HG02623 (cell line): ENCODE results near the gene IFNE.
"Not testable (repeated sequence)": the region's sequence is repeated elsewhere in the genome, so short reads cannot be mapped to it uniquely, and the experiment has no call there.

Experiments
- ATAC-seq: cut with Tn5 transposase; IDR thresholded peaks from one replicate; pipeline ENCODE4 v1.9.1; 2021; ENCODE audit warnings: moderate library complexity; ENCODE audit not compliant: unreplicated experiment

IFNE gene

DNA sequence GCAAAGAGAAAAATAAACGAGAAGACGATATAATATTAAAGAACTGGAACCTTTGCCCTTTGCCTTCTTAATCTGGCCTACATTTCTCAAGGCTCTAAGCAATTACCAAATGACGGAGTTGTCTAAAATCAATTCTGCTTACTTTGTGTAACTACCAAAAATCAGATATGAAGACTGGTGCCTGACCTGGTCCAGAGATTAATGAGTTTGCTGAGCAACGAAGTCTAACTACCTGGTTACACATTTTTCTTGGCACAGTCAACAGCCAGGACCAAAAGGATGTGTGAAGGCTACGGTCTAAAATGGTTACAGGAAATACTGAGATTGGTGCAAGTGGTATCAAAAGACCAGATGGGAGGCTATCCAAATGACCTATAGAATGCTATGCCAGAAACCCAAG lies 17.8 kb upstream of the IFNE start:
- ATAC-seq = no peak

DNA sequence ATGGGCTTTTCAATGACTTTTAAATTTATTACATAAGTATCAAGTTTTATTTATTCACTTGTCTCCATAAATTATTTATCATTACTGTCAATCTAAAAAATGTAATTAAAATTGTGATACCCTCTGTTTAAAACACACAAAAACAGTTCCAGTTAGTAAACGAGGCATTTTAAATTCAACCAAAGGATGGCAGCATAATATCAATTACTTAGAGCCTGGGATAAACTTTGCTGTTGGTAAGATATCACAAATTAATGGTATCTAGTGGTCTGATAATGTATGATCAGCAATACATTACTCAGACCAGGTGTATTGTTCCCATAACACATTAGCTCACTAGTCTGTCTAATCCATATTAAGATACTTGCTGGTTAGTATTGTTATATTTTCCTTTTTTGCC lies 9.6 kb upstream of the IFNE start:
- ATAC-seq = no peak

DNA sequence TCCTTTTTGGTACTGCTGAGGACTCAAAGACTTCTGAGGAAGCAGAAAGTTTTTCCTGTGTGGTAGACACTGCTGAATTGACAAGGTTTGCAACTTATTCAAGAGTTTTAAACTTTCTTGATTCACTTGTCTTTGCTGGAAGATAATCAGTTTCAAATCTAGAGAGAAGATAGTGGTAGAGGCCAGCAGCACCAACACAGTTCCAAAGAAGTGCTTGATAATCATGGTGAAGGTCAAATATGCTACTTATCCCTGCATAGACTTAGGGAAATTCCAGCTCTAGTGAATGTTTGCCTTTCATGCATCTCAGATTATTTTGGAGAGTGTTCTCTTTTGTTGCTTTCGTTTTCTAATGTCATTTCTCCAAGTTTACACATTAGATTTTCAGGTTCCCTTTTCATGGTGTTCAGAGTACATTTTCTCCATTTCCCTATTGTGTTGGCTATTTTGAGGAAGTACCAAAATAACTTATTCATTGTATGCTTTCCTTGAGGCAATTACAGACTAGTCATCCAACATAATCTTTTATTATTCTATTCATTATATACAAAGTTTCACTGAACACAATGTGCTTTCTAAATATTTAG lies 550 bp downstream of the IFNE start:
- ATAC-seq = no peak

DNA sequence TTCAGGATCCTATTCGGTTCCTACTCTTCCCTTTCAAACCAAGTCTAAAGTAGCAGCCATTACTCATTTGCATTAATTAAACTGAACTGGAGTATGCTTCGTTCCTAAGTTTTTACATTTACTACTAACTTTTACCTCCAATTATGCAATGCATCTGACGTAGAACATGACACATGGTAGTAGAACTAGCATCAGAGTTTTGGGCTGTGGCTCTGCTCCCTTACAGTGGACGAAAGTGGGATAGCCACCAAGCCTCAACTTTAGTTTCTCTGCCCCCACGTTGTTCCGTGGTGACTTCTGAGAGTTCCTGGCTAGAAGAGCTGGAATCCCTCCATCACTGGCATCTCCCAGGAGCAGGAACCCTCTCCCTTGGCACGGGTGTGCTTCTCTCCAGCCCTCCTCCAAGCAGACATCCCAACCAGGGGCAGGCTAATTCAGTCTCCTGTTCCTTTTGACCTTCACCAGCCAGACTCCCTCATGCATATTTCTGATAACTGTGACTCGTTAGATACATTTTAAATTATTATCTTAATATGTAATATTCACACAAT lies 2.9 kb downstream of the IFNE start:
- ATAC-seq = no peak

DNA sequence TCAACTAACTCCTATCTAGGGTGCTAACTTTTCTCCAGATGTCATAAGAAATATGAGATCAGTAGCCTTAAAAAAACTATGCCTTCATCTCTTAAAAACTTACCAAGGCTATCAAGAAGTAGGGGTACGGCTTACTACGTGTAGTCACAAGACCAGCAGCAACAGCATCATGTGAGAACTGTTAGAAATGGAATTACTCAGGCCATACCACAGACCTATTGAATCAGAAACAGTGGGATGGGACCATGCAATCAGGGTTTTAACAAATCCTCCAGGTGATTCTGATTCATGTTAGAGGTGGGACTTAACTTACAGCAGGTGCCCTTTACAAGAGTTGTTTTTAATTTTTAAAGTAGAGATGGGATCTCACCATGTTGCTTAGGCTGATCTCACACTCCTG lies 4.6 kb downstream of the IFNE start:
- no peak for ATAC-seq

DNA sequence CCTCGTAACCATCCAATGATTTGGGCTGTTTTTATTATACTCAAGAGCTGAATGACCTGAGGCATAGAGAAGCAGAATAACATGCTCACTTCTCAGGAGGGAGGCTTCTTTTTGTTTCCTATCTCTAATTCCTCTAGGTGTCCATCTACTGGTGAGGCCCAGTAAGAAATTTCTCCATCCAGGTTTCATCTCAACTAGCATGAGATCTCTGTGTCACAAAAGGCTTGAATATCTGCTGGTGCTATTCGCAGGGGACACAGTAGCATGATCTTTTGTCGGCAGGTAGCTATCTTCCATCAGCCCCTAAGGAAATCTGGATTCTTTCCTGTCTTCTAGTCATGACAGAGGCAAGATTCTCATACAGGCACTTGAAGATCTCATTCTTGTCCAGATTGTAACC lies 8.9 kb downstream of the IFNE start:
- ATAC-seq = no peak

DNA sequence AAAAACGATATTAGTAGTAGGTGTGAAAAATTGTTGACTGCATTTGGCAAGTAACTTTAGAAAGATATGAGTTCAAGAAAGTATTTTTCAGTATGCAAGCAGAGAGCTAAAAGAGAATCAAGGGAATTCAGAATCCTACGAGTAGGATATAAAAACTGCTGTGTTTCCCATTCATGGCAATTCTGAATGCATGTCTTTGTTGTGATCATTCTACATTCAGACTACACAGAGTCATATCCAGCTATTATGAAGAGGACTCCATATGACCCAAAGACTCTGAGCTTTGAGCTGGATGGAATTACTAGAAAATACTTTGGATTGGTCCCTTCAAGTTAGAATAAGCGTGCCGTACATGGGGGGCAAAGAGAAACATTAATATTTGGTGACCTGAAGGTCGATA lies 12.0 kb downstream of the IFNE start:
- ATAC-seq = no peak

DNA sequence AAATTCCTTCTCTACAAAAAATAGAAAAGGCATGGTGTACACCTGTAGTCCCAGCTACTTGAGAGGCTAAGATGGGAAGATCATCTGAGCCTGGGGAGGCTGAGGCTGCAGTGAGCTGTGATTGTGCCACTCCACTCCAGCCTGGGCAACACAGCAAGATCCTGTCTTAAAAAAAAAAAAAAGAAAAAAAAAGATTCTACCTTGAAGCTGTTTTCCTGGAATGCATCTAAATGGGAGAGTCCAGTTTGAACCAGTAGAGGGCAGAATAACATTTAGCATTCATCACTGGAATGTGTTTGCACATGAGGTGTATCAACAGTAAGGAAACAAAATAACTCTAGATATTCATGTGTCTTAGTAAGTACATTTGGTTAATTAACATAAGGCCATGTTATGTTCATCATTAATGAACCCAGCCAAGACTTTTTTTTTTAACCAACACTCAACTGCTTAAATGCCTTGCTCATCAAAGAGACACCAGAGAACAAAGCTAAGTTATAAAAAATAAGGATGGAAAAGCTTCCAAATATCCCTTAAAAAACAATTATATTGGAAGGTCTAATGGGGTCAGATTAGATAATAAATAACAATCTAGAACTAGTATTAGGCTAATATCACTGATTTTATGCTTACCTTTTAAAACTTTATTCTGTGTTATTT lies 16.1 kb downstream of the IFNE start:
- peak; percentile 73 for ATAC-seq

DNA sequence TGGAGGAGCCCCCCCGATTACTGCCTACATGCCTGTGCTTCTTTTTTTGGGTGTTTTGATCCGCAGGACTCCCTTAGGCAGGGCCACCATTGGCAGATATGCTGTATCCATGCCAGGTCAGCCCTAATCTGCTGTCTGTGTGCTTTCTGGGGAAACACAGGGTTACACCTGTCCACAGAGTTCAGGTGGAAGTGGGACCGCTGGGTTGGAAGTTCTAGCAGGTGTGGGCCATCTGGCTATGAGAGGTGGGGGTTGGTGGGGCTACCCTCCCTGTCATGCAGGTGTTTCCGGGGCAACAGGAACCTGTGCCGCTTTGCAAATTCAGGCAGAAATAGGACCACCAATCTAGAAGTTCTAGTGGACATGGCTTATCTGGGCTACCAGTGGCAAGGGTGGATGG lies 17.0 kb downstream of the IFNE start:
- no peak for ATAC-seq

DNA sequence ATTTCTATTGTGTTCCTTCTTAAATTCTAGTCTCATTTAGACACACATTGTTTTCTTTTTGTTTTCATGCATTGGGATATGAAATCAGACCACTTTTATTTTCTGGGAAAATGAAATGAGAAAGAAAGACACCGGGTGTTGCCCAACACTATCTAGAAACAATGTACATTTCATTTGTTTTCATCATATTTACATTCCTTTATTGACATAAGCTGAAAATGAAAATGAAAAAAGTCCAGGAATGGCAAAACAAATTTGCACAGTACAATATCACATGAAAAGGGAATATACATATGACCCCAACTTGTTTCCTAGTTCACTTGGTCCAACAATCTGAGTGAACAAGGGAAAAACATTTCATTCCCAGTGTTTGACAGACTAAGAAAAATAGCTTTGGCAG lies 20.7 kb downstream of the IFNE start:
- ATAC-seq = no peak

DNA sequence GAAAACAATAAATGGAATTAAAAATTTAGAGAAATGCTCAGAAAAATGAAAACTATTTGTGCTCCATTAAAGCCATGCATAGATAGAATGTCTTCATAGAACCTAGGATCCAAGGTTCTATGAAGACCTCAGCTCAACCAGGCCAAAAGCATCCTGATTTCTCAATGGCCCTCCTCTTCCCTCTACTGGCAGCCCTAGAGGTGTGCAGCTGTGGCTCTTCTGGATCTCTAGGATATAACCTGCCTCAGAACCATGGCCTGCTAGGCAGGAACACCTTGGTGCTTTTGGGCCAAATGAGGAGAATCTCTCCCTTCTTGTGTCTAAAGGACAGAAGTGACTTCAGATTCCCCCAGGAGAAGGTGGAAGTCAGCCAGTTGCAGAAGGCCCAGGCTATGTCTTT lies 26.8 kb downstream of the IFNE start:
- ATAC-seq = peak; percentile 93

DNA sequence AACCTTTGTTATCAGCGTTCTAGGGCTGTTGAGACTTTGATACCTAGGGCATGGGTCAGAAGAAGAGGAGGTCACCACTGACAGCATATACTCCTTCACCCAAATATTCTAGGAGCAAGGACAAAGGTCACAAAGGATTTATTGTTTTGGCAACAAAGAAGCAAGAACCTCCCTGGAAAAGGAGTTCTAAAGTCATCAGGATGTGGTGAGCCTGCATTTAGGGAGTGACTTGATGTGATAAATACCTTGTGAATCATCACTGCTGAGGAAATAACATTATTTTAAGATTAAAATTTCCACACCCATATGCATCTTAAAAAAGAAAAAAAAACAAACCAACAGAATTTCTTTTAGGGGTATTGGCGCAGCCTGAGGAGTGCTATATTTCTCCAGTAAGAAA lies 28.0 kb downstream of the IFNE start:
- ATAC-seq = no peak

DNA sequence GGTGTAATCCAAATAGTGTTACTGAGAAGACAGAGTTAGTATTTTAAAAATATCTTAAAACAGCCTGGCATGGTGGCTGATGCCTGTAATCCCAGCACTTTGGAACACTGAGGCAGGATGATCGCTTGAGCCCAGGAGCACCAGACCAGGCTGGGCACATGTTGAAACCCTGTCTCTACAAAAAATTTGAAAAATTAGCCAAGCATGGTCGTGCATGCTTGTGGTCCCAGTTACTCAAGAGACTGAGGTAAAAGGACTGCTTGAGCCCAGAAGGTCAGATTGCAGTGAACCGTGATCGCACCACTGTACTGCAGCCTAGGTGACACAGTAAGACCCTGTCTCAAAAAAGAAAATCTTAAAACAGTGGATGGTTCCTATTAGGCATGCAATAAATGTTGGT lies 29.4 kb downstream of the IFNE start:
- no peak for ATAC-seq

DNA sequence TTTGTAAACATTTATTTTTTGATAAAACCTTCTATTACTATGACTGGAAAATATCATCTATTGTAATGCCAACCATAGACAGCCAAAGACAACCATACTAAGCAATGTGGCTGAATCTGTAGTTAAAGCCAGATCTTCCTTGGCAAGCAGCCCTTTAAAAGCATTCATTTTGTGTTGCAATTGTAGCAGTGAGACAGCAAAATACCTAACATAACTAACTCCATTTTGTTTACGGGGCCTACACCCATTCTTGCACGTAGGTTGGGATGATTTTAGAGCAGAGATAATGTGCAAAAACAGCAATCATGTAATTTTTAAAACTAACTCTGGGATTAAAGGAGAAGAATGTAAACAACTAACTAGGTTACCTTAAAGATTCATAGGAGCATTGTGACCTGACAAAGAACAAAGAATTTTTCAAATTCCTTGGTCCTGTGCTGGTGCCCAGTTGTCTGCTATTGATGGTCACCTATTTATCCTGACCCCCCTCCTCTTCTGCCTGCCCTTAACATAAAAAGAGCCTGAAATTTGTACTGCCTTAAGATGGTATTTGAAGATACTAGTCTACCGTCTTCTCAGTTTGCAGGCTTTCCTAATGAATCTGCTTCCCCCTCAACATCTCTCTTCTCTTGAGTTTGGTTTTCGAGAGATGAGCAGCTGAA lies 31.2 kb downstream of the IFNE start:
- ATAC-seq = no peak

DNA sequence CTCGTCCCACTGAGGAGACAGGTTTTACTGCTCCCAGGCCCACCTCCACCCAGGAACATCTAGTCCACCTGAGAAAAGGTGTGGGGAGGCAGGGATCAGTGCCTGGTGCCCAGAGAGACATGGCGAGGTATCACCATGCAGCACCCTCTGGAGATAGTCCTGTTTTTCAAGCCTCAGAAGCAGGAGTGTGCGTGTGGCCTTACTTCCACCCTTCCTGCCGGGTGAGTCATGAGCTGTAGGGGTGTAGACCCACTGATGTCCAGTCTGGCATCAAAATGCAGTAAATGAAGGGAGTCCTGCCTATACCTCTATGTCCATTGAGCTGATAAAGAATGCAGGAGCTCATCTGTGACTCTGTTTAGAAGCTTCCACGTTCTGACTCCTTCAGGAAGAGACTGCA lies 32.8 kb downstream of the IFNE start:
- not testable (repeated sequence) for ATAC-seq

DNA sequence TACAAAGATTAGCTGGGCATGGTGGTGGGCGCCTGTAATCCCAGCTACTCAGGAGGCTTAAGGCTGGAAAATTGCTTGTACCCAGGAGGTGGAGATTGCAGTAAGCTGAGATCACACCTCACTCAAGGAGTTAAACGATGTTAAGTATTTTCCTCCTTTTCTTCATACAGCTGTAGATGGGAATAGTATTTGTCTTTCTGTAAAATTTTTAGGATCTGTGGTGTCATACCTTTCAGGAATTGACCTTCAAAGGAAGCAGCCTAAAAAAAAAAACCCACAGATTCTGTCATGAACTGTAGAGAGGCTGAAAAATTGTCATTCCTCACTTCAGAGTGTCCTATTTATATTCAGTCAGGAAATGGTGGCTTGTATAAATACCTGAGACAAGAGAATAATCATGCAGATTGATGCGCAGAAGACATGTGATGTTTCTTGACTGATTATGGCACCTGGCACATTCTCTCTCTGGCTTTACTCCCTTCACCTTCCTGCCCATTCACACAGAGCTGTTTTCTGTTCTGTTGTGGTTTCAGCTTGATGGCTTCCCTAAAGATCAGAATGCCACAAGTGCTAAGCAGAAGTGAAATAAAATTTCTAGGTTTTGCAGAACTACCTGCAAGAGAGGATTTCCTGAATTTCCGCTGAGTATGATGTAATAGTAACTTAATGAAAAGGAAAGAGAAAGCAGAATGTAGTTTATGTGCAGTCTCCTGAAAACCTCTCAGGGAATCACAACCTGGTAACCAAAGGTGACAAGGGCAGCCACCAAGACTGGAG lies 38.1 kb downstream of the IFNE start:
- peak; percentile 89 for ATAC-seq

DNA sequence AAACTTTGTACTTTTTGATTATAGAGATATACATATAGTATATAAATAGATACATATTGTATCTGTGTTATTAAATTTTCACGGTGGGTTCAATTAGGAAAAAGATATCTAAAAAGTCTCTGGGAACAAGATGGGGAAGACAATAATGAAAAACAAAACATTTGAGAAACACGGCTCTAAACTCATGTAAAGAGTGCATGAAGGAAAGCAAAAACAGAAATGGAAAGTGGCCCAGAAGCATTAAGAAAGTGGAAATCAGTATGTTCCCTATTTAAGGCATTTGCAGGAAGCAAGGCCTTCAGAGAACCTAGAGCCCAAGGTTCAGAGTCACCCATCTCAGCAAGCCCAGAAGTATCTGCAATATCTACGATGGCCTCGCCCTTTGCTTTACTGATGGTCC lies 42.0 kb downstream of the IFNE start, which contains the start of gene IFNA1:
IFNA1 (plus strand) TSS at position 301 of the 400 bp plus-strand sequence; CDS start at position 370, 69 bp downstream.
- ATAC-seq = no peak

DNA sequence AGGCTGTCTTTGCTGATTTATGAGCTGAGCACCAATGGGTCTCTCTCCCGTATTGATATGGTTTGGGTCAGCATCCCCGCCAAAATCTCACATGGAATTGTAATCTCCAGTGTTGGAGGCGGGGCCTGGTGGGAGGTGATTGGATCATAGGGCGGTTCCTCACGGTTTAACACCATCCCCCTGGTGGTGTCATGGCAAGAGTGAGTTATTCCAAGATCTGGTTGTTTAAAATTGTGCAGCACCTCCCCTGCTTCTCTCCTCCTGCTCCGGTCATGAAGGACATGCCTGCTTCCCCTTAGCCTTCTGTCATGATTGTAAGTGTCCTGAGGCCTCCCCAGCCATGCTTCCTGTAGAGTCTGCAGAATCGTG lies 47.1 kb downstream of the IFNE start:
- not testable (repeated sequence) for ATAC-seq

DNA sequence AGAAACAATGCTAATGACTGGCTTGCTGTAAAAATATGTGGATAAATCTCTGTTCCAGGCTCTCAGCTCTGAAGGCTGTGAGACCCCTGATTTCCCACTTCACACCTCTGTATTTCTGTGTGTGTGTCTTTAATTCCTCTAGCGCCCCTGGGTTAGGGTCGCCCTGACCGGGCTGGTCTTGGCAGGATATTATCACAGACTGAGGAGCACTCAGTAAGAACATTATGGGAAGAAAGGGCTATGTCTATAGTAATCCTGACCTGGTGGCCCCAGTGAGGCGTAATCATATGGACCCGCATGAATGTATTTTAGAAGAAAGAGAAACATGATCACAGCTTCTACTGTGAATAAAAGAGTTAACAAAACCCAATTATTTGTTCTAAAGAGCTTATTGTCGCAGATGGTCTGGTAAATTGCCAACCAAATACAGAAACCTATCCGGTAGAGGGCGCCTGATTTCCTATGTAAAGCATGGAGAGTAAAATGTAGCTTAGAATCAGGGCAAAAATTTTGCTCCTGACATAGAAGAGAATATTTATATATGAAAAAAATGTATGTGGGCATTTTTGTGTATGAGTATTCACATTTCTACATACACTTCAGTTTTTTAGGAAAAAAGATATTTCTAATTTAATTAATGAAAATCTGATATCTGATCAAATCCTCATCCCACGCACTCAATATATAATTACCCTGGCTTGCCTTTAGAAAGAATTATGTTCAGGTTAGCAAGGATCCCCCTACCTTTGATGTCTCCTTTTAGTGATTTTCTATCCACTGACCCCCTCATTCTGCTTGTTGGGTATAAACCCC lies 47.7 kb downstream of the IFNE start:
- no peak for ATAC-seq

DNA sequence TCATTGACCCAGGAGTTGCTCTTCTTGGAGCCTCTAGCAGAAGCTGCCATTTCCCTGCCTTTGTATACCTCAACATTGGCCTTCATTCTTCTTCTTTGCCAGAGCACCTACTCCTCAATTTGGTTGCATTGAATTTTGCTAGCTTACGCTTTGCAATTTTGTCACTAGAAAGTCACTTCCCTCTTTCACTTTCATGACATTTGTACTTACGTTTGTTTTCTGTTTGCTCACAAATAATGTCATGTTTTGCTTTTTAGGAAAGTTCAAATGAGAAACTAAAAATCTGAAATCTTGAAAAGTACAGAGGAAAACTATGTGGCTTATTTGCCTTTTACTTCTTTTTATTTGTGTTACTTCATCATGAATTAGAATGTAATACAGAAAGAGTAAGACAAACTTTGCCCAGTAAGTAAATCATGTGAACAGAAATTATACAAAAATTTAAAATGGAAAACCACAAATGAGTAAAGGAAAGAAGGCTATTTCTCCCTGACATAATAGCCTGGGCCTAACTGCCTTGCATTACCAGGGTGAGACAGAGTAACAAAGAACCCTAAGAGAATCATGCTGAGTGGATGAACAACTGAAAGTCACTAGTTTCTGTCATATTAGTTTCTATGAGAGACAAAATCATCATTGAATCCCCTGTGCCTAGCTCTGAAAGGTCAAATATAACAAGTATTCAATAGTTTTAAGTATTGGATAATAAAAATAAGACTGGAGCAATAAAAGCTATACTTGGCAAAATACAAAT lies 49.3 kb downstream of the IFNE start:
- peak; percentile 56 for ATAC-seq
